Activated CD4-positive, CD25-positive, alpha-beta regulatory T cell treated with anti-CD3 and anti-CD28 coated beads, Interleukin-2, amount 50 U/mL, for 24 hours (primary cell): ENCODE measurements around the gene NBEAL2.

Experiments used
- ATAC-seq, 2 donors: fragments of 150-1000 bp; cut with Tn5 transposase; one replicate each; pipeline ENCODE4 v1.10.0; 2021; ENCODE audit warnings: mild to moderate bottlenecking in 1 of 2, moderate library complexity in 1 of 2

NBEAL2 gene

GRCh38 chr3:47047069-47047468 lies 67.6 kb downstream of the NBEAL2 start:
- no peak for ATAC-seq

DNA sequence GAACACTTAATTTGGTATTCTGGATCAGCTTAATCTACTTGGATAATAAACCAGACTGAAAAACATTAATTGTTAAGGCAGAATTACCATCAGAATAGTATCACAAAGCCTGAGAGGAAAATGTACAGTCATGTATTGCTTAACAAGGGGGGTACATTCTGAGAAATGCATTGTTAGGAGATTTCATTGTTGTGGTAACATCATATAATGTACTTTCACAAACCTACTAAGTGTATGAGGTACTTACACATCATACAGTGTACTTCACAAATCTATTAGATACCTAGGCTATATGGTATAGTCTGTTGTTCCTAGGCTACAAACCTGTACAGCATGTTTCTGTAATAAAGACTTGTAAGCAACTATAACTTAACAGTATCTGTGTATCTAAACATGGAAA lies 68.2 kb downstream of the NBEAL2 start:
- peak; percentile 41 to 71 for ATAC-seq

GRCh38 chr3:47054412-47054811 lies 74.9 kb downstream of the NBEAL2 start:
- no peak for ATAC-seq

- ATAC-seq, result no peak
These were observed 77.2 kb downstream of the NBEAL2 start for GRCh38 chr3:47056705-47057104.

DNA sequence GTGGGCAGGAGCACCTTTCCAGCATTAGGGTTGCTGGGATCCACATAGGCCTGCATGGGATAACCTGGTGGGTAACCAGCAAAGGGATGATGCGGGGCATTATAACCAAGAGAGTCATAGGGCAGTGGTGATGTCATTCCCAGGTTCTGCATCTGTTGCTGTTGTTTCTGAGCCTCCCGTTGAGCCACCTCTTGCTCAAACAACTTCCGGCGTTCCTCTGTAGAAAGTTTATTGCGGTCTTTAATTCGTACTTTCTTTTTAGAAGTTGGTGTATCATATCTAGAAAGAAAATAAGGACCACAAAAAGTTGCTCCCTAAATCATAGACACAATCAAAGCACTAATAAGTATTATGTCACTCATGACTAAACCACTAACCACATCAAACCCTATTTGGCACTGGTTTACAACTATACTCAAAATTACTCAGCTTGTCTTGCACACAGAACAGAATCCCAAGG lies 77.8 kb downstream of the NBEAL2 start:
- peak; percentile 93 to 97 for ATAC-seq
